NCI-H82 treated with DMSO at 0.1 percent for 48 hours (cell line): Measurements from ENCODE around the gene ZNF316.
"Not testable (repeated sequence)": the region's sequence is repeated elsewhere in the genome, so short reads cannot be mapped to it uniquely, and the experiment has no call there.

Experiments
- DNase-seq: peaks from one replicate; lab custom pipeline; 2025; ENCODE audit not compliant: unreplicated experiment; lab: John Stamatoyannopoulos, UW

Gene ZNF316

GRCh38 chr7:6646465-6646864, 9.3 kb downstream of the ZNF316 start:
- DNase-seq = no peak

- DNase-seq = no peak
Measured at GRCh38 chr7:6647080-6647479, 10.0 kb downstream of the ZNF316 start.

DNA sequence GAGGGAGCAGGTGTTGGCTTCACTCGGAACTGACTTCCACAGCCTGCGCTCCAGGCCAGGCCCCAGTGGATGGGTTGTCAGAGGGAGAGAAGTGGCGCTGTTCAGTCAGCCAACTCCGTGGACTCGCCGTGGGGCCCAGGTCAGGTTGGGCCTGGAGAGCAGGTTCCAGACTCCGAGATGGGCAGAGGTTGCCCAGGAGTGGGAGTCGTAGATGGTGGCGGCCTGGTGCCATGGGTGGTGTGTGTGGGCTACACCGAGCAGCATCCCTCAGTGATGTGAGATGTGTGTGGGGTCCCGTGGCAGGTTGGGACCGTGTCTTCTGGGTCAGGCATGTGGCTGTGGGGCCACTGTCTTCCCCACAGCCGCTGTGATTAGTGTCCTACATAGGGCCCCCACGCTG, 10.4 kb downstream of the ZNF316 start:
- DNase-seq = no peak

DNA sequence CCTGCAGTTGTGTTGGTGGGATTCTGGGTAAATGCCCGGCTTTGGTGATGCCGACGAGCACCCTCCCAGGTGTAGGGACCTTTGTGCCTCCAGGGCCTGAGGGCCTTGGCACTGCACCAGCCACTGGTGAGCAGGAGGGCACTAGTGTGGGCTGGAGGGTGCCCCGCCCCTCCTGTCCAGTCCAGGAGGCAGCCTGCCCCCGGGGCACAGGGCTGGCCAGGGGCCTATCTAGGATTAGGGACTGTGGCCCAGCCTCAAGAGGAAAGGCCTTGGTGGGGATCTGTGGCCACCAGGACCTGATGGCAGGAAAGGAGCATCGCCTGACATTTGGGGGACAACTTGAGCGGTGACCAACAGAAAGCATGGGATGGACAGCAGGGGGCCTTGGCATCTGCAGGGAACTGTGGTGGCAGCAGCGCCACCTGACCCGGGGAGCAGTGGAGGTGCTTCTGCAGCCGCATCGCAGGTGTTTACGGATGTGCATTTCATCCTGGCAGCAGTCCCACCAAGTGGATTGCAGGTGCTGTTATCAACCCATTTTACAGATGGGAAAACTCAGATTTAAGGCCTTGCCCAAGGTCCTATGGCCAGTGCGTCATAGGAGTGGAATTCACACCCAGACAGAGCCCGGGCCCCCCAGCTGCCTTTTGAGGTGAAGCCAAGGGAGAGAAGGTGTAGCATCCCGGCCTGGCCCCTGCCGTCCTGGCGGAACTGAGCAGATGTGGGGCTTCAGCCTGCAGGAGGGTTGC, 11.1 kb downstream of the ZNF316 start:
- no peak for DNase-seq

- no peak for DNase-seq
Measured at GRCh38 chr7:6648815-6649104, 11.6 kb downstream of the ZNF316 start.

- DNase-seq = no peak
Measured at GRCh38 chr7:6649241-6649961, 12.3 kb downstream of the ZNF316 start.

DNA sequence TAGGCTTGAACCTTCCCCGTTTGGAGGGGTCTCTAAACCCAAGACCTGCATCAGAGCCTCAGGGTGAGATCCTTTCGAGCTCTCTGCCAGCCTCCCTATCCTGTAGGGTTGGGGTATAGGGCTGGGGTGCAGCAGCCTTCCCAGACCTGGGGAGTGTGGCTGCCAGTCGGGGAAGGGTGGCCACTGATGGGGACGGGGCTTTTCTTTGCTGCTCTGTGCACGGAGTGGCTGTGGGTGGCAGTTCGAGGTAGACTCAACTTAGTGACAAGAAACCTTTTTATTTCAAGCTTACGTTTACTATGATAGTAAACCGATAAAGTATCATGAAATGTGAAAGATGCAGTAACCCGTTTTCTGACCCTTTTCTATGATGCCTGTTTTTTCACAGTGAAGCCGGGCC, 13.0 kb downstream of the ZNF316 start:
- no peak for DNase-seq

DNA sequence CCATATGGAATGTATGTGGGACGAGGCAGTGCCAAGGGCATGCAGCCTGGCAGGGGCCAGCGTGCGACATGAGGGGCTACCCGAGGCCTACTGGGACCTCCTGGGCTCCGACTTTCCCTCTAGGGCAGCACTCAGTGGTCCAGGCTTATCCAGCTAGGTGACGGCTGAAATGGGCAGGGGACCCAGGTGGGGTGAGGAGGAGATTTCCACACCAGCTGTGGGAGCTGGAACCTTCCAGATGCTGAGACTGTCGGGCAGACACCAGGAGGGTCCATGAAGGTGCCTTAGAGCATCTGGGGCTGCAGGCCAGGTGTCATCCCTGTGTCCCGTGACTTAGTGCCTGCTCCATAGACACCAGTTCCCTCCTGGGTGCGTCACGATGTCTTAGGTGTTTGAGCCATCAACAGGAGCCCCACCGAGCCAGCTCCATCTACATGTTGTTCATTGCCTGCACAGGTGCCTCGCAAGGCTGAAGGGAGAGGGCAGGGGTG, 13.4 kb downstream of the ZNF316 start:
- no peak for DNase-seq

- DNase-seq = no peak
Measured at GRCh38 chr7:6651851-6652445, 14.8 kb downstream of the ZNF316 start.

- DNase-seq = no peak
Measured at GRCh38 chr7:6652446-6653011, 15.4 kb downstream of the ZNF316 start.

GRCh38 chr7:6653071-6654003, 16.2 kb downstream of the ZNF316 start:
- no peak for DNase-seq

GRCh38 chr7:6654113-6654841, 17.2 kb downstream of the ZNF316 start:
- DNase-seq = no peak

- no peak for DNase-seq
Measured at GRCh38 chr7:6654842-6655610, 17.9 kb downstream of the ZNF316 start.

DNA sequence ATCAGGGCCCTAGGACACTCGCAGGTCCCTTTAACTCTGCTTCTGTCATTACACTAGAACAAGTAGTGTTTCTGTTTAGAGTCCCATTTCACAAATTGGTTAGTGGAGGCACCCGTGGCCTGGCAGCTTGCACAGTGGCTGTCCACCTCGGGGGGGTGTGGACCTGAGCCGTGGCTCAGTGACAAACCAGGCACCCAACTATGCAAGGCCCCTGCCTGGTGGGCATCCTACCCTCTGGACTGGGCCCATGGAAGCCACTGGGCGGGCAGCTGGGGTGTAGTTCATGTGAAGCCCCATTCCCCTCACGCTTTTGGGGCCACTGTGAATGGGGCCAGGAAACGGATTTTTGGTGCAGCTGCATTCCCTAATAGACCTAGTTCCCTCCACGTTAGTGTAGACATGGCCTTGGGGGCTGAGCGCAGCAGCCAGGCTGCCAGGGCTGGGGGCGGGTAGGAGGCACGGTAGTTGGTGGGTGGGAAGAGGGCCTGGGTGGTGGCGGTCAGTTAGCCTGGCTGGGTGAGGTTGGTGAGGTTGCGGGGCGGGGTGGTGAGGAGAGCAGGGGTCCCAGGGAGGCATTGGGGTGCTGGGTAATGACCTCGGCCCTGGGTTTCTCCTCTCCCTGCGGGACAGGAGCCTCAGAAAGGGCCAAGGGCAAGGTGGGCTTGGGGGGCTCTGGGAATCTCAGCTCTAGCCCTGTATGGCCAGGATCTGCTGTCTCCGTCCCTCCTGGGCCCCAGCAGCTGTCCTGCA, 18.7 kb downstream of the ZNF316 start:
- DNase-seq = no peak

DNA sequence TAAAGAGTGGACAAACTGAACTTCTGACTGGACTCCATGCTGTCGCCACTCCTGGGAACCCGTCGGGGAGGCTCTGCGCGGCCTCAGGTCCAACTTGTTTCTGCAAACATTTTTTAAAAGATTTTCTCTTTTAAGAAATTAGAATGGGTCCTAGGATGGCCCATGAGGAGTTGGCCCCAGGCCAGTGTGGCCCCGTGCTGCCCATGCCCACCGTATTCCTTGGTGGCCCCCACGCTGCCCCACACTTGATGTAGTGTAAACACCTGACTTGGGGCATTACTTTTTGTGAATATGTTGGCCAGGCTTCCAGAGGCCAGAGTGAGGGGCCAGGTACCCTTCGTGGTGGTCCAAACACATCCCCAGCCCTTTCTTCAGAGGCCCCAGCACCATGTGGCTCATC, 19.3 kb downstream of the ZNF316 start:
- no peak for DNase-seq

DNA sequence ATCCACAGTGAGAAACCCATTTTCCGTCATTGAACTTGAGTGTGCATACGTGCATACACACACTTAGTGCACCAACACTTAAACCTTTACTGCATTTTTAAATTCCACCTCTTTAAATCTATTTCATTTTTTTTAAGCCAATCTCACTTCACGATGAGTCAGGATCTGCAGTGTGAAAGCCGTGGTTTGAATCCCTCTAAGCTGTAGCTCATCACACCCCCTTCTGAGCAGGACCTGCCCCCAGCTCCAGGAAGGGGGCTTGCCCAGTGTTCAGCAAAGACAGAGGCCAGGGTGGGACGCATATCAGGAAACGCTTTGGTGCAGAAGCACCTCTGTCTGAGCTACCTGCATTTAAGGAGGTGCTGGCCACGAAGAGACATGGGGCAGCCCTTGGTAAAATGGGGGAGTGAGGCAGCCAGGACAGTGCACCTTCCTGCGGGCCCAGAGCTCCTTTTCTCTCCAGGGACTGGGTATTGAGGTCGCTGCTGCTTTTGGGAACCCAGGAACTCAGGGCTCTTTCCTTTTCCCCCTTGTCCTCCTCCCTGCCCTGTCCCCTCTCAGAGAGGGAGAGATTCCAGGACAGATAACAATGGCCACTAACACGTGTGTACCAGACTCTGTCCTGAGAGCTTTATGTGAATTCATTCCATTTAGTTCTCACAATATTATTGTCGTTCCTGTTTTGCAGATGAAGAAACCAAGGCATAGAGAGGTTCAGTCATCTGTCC, 21.7 kb downstream of the ZNF316 start:
- no peak for DNase-seq

GRCh38 chr7:6670851-6671250, 33.7 kb downstream of the ZNF316 start:
- DNase-seq = not testable (repeated sequence)

- DNase-seq = no peak
Measured at GRCh38 chr7:6675807-6676405, 38.8 kb downstream of the ZNF316 start.
